Measurements from ENCODE around the gene AKNAD1. TPM values are rescaled to one million over a fixed set of nuclear protein-coding genes. Genes with fewer than 3 reads are reported as not detected.

AKNAD1 gene
- total and polyA plus RNA-seq, 2 donors: 1.2 to 1.8 TPM

DNA sequence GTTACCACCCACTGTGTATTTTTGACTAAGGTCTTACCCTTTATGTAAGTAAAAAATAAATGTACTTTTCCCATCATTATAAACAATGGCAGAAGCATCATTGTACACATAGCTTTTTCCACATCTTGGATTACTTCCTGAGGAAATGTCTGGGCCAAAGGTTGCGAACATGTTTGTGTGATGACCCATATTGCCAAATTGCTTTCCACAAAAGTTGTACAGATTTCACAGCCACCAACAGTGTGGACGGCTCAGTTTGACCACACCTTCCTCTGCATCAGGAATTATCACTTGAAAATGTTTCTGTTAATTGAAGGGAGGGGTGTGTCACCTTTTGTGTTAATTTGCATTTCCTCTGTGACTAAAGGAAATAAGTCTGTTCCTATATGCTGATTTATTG lies 25.7 kb downstream of the AKNAD1 start:
- H3K27ac ChIP-seq (ENCODE audit: low read depth): peak overlapping the region; percentile 76
- DNase-seq (ENCODE audit: extremely low spot score): no peak
- 35% methylated on average over 2 of the region's 2 CpGs for WGBS
- H3K36me3 ChIP-seq (ENCODE audit: insufficient read depth): no peaks in the 10 kb centered on the region
- no peaks in the 10 kb centered on the region for H3K4me1 ChIP-seq (ENCODE audit: insufficient read depth)
- H3K4me3 ChIP-seq (ENCODE audit: low read depth, low read length): no peak overlapping the region

DNA sequence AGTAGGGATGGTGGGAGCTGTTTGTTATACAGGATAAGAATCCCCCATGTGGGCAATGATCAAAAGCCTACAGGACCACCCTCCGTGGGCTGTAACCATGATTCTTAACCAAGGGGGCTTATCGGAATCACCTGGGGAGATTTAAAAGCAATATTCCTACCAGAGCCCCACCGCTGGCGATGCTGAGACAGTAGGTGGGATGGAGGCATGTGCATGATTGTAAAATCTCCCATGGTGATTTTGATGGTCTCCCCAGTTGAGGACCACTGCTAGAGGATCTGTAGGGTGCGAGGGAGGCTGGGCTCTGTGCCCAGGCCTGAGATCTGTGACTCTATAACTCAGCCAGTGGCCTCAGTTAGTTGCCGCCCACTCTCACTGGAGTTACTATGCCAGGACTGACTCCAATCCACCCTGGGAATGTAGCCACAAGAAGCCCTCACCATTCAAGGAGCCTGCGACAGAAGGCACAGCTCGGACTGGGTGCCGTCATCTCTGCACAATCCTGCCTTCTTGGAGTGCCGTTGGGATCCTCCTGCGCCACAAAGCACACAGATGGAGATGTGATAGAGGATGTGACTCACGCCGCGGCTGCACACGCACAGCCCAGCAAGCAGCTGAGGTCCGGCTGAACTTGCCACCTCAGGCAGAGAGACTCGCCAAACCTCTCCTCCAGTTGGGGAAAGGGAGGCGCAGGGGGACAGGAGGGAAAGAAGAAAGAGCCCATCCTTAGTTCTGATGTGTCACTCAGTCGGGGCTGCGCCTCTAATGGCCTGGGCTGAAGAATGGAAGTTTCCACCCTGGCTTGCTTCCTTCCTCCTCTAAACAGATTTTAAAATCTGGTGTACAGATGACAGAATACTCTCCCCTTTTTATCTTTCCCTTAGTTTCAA lies 26.5 kb downstream of the AKNAD1 start:
- DNase-seq (ENCODE audit: extremely low spot score): no peak
- peak overlapping the region; percentile 81 for H3K27ac ChIP-seq (ENCODE audit: low read depth)
- H3K4me3 ChIP-seq (ENCODE audit: low read depth, low read length): no peak overlapping the region

DNA sequence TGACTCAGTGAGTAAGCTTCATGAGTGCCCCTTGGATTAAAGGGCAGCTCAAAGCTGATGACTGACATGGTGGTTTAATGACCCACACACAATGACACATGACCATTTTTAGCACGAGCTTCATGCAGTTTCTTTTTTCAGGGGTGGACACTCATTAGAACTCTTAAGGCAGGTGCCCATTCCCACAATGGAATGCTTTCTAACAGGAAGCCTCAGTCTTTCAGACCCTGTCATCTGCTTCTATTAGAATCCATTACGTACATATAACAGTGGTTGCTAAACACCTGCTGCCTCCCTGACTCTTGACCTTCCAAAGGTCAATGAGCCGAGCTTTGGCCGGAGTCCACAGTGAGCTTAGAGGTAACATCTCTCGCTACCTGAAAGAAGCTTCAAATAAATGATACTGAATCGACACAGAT lies 27.4 kb downstream of the AKNAD1 start:
- 85% methylated on average over 6 of the region's 6 CpGs for WGBS

More for the DNA sequence above, 26.5 kb downstream of the AKNAD1 start:
- no peaks in the 10 kb centered on the region for H3K4me1 ChIP-seq (ENCODE audit: insufficient read depth)
- 36% methylated on average over 20 of the region's 20 CpGs for WGBS
- H3K36me3 ChIP-seq (ENCODE audit: insufficient read depth): no peaks in the 10 kb centered on the region

DNA sequence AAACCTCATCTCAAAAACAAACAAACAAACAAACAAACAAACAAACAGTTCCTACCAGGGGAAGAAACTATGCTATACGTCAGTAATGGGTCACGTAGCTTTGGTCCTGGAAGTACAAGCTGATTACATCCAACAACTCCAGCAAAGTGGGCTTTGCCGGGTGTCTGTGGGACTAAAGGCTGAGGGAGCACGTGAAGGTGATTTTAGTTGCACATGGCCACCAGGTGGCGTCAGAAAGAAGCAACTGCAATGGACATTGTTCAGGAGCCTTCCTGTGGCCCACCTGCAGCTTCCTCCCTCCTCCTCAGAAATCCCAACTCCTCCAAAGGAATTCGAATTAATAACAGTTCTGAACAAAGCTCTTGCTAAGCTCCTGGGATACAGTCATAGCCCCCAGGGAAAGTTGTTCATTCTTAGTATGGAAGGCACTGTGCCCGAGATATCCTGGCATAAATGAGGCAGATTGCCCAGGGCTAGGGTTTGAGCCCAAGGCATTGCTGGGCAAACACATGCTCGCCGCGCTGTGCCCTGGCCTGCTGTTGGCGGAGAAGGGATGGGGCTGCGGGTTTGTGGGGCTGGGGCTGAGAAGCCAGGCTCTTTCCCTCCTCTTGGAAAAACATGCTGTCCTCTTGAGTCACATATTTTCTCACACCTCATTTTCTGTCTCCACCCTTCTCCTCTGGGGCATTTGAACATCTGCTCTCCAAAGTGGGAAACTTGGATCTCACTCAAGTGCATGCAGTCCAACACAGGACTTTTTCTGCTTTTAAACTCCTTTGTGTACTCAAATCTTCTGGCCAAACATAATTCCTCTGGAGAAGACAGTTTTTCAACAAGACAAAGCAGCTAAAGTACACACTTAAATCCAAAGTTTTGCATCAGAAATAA lies 28.6 kb downstream of the AKNAD1 start:
- no peaks in the 10 kb centered on the region for H3K4me1 ChIP-seq (ENCODE audit: insufficient read depth)

More for the DNA sequence above, 27.4 kb downstream of the AKNAD1 start:
- H3K4me1 ChIP-seq (ENCODE audit: insufficient read depth): no peaks in the 10 kb centered on the region
- no peak overlapping the region for H3K4me3 ChIP-seq (ENCODE audit: low read depth, low read length)
- no peaks in the 10 kb centered on the region for H3K36me3 ChIP-seq (ENCODE audit: insufficient read depth)
- H3K27ac ChIP-seq (ENCODE audit: low read depth): no peak overlapping the region
- no peak for DNase-seq (ENCODE audit: extremely low spot score)

DNA sequence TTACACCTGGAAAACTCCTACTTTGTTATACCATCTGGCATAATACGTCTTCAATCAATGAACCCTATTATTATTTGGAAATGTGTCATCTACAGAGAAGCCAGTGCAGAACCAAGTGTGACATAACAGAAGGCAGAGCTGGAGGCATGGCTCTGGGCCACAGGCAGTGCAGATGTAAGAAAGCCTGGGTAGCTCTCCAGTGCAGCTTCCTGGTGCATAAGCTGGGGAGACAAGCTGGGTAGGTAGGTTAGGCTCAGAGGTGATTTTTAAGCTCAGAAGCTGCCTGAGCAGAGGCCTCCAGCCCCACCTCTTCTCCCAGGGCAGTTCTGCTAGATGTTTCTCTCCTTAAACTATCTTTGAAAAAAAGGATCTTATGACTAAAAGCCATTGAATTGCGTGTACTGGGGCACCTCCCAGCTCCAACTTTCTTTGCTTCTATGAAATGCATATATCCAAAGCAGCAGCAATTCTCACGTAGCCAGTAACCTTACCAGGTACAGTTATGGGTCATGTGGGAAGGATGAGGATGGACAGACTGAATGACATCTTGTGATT lies 30.7 kb downstream of the AKNAD1 start:
- 84% methylated on average over 3 of the region's 3 CpGs for WGBS

More for the DNA sequence above, 28.6 kb downstream of the AKNAD1 start:
- WGBS: 26% methylated on average over 12 of the region's 12 CpGs
- Histone ChIP-seq H3K27ac (ENCODE audit: low read depth) (peak overlapping the region; percentile 35), H3K36me3 (ENCODE audit: insufficient read depth) (no peaks in the 10 kb centered on the region), H3K4me3 (ENCODE audit: low read depth, low read length) (no peak overlapping the region)
- DNase-seq (ENCODE audit: extremely low spot score): no peak

DNA sequence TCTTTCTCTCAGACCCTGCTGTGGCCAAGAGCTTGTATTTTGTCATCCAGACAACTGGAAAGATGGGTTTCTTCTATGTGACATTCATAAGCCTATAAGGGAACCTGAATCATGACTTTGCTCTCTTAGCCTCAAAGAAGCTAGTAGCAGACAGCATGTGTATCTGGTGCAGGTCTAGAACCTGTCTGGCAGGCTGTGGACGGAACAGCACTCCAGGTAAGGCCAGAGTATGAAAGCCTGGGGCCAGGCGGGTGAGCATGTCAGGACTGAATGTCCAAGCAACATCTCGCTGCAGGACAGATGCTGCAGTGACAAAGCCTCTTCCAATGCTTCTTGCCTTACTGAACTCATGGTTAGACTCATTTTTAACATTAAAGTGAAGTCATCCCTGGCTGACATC lies 32.8 kb downstream of the AKNAD1 start:
- H3K27ac ChIP-seq (ENCODE audit: low read depth): no peak overlapping the region
- no peaks in the 10 kb centered on the region for H3K36me3 ChIP-seq (ENCODE audit: insufficient read depth)
- no peaks in the 10 kb centered on the region for H3K4me1 ChIP-seq (ENCODE audit: insufficient read depth)
- DNase-seq (ENCODE audit: extremely low spot score): no peak
- 94% methylated on average over 3 of the region's 3 CpGs for WGBS
- no peak overlapping the region for H3K4me3 ChIP-seq (ENCODE audit: low read depth, low read length)

More for the DNA sequence above, 30.7 kb downstream of the AKNAD1 start:
- no peak overlapping the region for H3K27ac ChIP-seq (ENCODE audit: low read depth)
- no peaks in the 10 kb centered on the region for H3K4me1 ChIP-seq (ENCODE audit: insufficient read depth)
- no peak overlapping the region for H3K4me3 ChIP-seq (ENCODE audit: low read depth, low read length)
- H3K36me3 ChIP-seq (ENCODE audit: insufficient read depth): no peaks in the 10 kb centered on the region
- no peak for DNase-seq (ENCODE audit: extremely low spot score)

DNA sequence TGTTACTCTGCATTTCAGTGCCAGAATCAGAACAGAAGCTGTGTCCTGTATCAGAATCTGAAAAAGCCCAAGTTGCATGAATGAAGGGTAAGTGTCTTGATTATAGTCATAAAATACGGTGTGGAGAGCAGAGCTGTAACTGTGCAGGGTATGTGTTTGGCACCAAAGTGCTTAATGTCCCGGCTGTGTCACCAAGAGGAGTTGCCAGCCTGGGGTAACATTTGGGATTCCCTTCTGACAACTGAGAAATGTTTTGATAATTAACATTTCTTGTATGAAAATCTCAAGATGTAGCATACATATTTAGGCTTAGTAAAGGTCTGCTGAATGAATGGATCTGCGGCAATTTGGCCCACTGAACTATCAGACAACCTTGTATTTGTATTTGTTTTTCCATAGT lies 33.3 kb downstream of the AKNAD1 start:
- Histone ChIP-seq H3K4me1 (ENCODE audit: insufficient read depth) (no peaks in the 10 kb centered on the region), H3K27ac (ENCODE audit: low read depth) (no peak overlapping the region), H3K36me3 (ENCODE audit: insufficient read depth) (no peaks in the 10 kb centered on the region), H3K4me3 (ENCODE audit: low read depth, low read length) (no peak overlapping the region)
- DNase-seq (ENCODE audit: extremely low spot score): no peak
- WGBS: 86% methylated on average over 3 of the region's 3 CpGs

DNA sequence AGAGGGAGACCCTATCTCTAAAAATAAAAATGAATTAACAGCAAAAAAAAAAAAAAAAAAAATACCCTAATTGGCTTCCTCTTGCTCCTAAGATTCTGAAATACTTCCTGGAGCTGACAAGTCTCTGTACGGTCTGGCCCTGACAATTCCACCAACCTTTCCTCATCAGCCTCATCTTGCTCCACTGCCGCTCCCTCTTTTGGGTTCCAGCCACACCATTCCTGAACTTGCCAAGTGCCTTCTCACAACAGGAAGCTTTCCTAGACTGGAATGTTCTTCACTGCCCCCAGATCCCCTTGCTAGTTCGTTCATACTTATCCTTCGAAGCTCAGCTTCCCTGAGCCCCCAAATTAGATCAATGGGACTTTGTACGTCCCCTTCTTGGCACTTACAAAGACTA lies 37.0 kb downstream of the AKNAD1 start:
- 64% methylated on average over 5 of the region's 5 CpGs for WGBS
- Histone ChIP-seq H3K36me3 (ENCODE audit: insufficient read depth) (no peaks in the 10 kb centered on the region), H3K4me3 (ENCODE audit: low read depth, low read length) (no peak overlapping the region), H3K4me1 (ENCODE audit: insufficient read depth) (peaks cover 1% of the 10 kb centered on the region), H3K27ac (ENCODE audit: low read depth) (no peak overlapping the region)
- no peak for DNase-seq (ENCODE audit: extremely low spot score)

DNA sequence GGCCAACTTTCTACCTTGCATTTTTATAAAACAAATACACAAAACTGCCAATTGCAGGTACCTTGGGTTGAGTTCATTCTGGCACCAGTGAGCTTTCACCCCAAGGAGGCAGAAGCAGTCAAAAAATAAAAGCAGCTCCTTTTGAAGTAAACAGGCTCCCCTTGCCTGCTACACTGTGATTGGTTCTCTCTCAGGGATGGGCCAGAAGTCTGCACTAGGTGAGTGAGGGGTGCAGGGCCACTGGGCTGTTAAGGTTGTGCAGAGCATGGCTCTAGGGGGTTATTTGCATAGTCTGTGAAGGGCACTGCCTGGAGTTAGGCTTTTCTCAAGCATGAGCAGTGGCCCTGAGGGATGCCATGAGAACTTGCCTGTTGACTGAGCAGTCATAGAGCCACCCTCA lies 39.1 kb downstream of the AKNAD1 start:
- DNase-seq (ENCODE audit: extremely low spot score): no peak
- Histone ChIP-seq H3K4me1 (ENCODE audit: insufficient read depth) (peaks cover 1% of the 10 kb centered on the region), H3K4me3 (ENCODE audit: low read depth, low read length) (no peak overlapping the region), H3K36me3 (ENCODE audit: insufficient read depth) (no peaks in the 10 kb centered on the region), H3K27ac (ENCODE audit: low read depth) (no peak overlapping the region)

DNA sequence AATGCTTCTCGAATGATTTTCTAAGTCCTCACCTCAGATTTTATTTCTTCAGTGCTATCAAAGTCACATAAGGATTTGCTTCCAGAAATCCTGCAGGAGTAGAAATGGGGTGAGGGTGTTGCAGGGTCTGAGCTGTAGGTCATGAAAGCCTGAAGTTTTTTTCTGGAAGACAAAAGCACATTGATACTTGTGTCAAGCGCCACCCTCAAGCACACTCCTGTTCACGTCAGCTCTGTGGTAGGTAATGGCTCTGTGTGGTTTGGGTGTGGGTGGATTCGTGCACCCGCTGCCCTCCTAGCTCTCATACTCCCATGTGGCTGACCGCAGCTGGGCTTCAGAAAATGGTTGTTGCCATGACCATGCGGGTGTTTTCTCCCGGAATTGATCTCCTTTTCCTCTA lies 39.9 kb downstream of the AKNAD1 start:
- Histone ChIP-seq H3K27ac (ENCODE audit: low read depth) (no peak overlapping the region), H3K4me1 (ENCODE audit: insufficient read depth) (peaks cover 1% of the 10 kb centered on the region), H3K36me3 (ENCODE audit: insufficient read depth) (no peaks in the 10 kb centered on the region), H3K4me3 (ENCODE audit: low read depth, low read length) (peak overlapping the region; percentile 13)
- DNase-seq (ENCODE audit: extremely low spot score): no peak
- whole genome bisulfite sequencing: 59% methylated on average over 8 of the region's 8 CpGs

DNA sequence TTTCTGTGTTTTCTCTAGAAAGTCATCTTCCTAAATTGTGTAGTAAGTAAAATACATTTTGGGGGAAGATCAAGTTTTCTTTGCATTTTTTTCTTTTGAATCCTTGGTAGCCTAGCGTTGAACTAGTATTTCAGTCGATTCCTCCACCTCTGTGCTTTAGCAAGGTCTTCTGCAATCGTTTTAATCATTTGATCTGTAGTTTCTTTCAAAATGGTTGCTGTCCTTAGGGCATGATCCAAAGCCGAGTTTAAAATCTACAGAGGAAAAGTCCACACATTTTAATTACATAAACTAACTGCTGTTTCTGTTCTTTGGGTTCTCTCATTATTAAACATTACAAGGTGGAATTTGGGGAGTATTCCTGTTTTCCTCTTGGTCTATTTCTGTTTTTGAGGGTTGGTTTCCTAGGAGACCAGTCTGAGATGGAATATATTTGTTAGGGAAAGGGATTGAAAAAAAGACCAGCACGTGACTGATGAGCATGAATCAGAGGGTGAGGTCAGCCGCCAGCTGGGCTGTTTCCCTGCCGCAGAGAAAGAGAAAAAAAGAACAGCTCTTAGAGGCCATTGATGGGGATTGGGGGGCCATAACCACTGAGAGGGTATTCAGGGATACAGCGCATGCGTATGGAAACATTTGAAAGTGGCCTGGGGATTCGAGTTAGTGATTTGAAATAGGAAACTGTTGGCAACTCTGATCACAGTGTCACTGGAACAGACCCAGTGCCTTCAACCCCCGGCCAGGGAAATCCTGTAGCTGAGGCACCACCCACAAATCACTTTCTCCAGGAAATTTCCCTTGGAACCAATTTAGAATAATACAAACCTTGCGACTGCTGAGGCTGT lies 40.6 kb downstream of the AKNAD1 start:
- peak; percentile 89 for DNase-seq (ENCODE audit: extremely low spot score)
- WGBS: 13% methylated on average over 12 of the region's 12 CpGs
- Histone ChIP-seq H3K27ac (ENCODE audit: low read depth) (peak overlapping the region; percentile 85), H3K36me3 (ENCODE audit: insufficient read depth) (no peaks in the 10 kb centered on the region), H3K4me1 (ENCODE audit: insufficient read depth) (peaks cover 1% of the 10 kb centered on the region), H3K4me3 (ENCODE audit: low read depth, low read length) (peak overlapping the region; percentile 13)

DNA sequence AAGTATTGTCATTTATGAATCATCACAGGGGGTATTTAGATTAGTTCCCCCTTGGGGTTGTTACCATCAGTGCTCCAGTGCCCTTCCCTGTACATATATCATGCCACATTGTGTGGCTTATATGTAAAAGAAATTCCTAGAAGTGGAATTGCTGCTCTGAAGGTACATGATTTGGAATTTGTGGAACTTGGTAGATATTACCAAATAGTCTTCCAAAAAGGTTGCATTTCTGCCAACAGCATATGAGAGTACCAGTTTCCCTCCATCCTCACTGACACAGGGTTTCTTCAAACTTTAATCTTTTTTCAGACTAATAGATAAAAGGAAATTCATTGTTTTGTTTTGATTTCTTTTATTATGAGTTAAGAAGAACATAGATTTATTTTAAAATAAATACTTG lies 41.3 kb downstream of the AKNAD1 start:
- H3K4me1 ChIP-seq (ENCODE audit: insufficient read depth): peaks cover 1% of the 10 kb centered on the region
- no peak overlapping the region for H3K4me3 ChIP-seq (ENCODE audit: low read depth, low read length)
- no peak for DNase-seq (ENCODE audit: extremely low spot score)
- H3K36me3 ChIP-seq (ENCODE audit: insufficient read depth): no peaks in the 10 kb centered on the region
- H3K27ac ChIP-seq (ENCODE audit: low read depth): peak overlapping the region; percentile 50

Measured in urinary bladder (tissue), 4 donors.